ENCODE data around the gene PPEF1. TPM values are rescaled to one million over a fixed set of nuclear protein-coding genes. Genes with fewer than 3 reads are reported as not detected.

The PPEF1 gene
- polyA plus RNA-seq, 1 donor from 2014 or later: 1.5 TPM

- Histone ChIP-seq H3K36me3 (ENCODE audit: insufficient read depth, low read length) (no peaks in the 10 kb centered on the region), H3K9me2 (ENCODE audit: insufficient read depth, low read length) (no peaks in the 10 kb centered on the region), H3K4me3 (ENCODE audit: low read length) (no peak overlapping the region), H3K79me2 (replicated peaks; ENCODE audit: insufficient read depth, low read length) (no peaks in the 10 kb centered on the region), H3K9ac (ENCODE audit: low read length) (no peak overlapping the region), H3F3A (ENCODE audit: insufficient read depth, low read length, poor library complexity, severe bottlenecking) (no peaks in the 10 kb centered on the region), H3K4me2 (ENCODE audit: low read length) (no peak overlapping the region), H3K9me3 (ENCODE audit: low read length) (no peaks in the 10 kb centered on the region), H3K27me3 (ENCODE audit: insufficient read depth, low read depth, low read length) (no peaks in the 10 kb centered on the region), H3K27ac (ENCODE audit: low read length) (no peak overlapping the region), H4K20me1 (ENCODE audit: insufficient read depth) (no peaks in the 10 kb centered on the region), H2AFZ (ENCODE audit: low read depth, low read length) (no peak overlapping the region)
- TF ChIP-seq RAD21 (conservative IDR thresholded peaks at IDR 0.05): no peak
- no peak for TF ChIP-seq CTCF (IDR thresholded peaks at IDR 0.05; ENCODE audit: poor library complexity, severe bottlenecking)
- no peak for TF ChIP-seq EP300 (conservative IDR thresholded peaks at IDR 0.05; ENCODE audit: poor library complexity, severe bottlenecking)
- TF ChIP-seq TAF1 (IDR thresholded peaks at IDR 0.05; ENCODE audit: low read depth): no peak
- TF ChIP-seq SMC3 (conservative IDR thresholded peaks at IDR 0.05; ENCODE audit: poor library complexity): no peak
- no peak for TF ChIP-seq REST (IDR thresholded peaks at IDR 0.05; ENCODE audit: borderline replicate concordance)
- TF ChIP-seq MXI1 (conservative IDR thresholded peaks at IDR 0.05; ENCODE audit: poor library complexity, severe bottlenecking): no peak
- no peak for TF ChIP-seq POLR2AphosphoS5 (IDR thresholded peaks at IDR 0.05)
- no peak for TF ChIP-seq EZH2 (IDR thresholded peaks at IDR 0.05; ENCODE audit: borderline replicate concordance, insufficient read depth, low read length, poor library complexity, severe bottlenecking)
These were observed 163.9 kb downstream of the PPEF1 start for GRCh38 chrX:18871161-18871890.

- Histone ChIP-seq H3K9ac (ENCODE audit: low read length) (no peak overlapping the region), H3K36me3 (ENCODE audit: insufficient read depth, low read length) (no peaks in the 10 kb centered on the region), H3K4me2 (ENCODE audit: low read length) (no peak overlapping the region), H3K27me3 (ENCODE audit: insufficient read depth, low read depth, low read length) (no peaks in the 10 kb centered on the region), H3K79me2 (replicated peaks; ENCODE audit: insufficient read depth, low read length) (no peaks in the 10 kb centered on the region), H3K4me3 (ENCODE audit: low read length) (no peak overlapping the region), H4K20me1 (ENCODE audit: insufficient read depth) (no peaks in the 10 kb centered on the region), H2AFZ (ENCODE audit: low read depth, low read length) (no peak overlapping the region), H3F3A (ENCODE audit: insufficient read depth, low read length, poor library complexity, severe bottlenecking) (no peaks in the 10 kb centered on the region), H3K9me3 (ENCODE audit: low read length) (no peaks in the 10 kb centered on the region), H3K27ac (ENCODE audit: low read length) (no peak overlapping the region), H3K9me2 (ENCODE audit: insufficient read depth, low read length) (no peaks in the 10 kb centered on the region)
- TF ChIP-seq REST (IDR thresholded peaks at IDR 0.05; ENCODE audit: borderline replicate concordance) (no peak), SMC3 (conservative IDR thresholded peaks at IDR 0.05; ENCODE audit: poor library complexity) (no peak), MXI1 (conservative IDR thresholded peaks at IDR 0.05; ENCODE audit: poor library complexity, severe bottlenecking) (no peak), CTCF (IDR thresholded peaks at IDR 0.05; ENCODE audit: poor library complexity, severe bottlenecking) (no peak), EP300 (conservative IDR thresholded peaks at IDR 0.05; ENCODE audit: poor library complexity, severe bottlenecking) (no peak), POLR2AphosphoS5 (IDR thresholded peaks at IDR 0.05) (no peak), RAD21 (conservative IDR thresholded peaks at IDR 0.05) (no peak), EZH2 (IDR thresholded peaks at IDR 0.05; ENCODE audit: borderline replicate concordance, insufficient read depth, low read length, poor library complexity, severe bottlenecking) (no peak), TAF1 (IDR thresholded peaks at IDR 0.05; ENCODE audit: low read depth) (no peak)
These were observed 164.5 kb downstream of the PPEF1 start for GRCh38 chrX:18871970-18872369.
